ENCODE results near the gene INPP4B.

- no peak for TF ChIP-seq CTCF (conservative IDR thresholded peaks at IDR 0.05; ENCODE audit: low read depth, low read length)
- no peak for TF ChIP-seq EZH2phosphoT487 (IDR thresholded peaks at IDR 0.05; ENCODE audit: borderline replicate concordance, low read length)
- TF ChIP-seq EZH2 (IDR thresholded peaks at IDR 0.05; ENCODE audit: low read length, unreplicated experiment), result no peak
These were observed 477.0 kb downstream of the INPP4B start for GRCh38 chr4:142369141-142369540.

Measured in PC-3 (cell line).